ENCODE data around the gene SDC3. TPM values are rescaled to one million over a fixed set of nuclear protein-coding genes. Genes with fewer than 3 reads are reported as not detected.
A peak's percentile ranks its signal among the peaks of the same experiment; 100 is the strongest.

SDC3 gene
- 10 to 100 TPM; 13.8 to 45.7 (median 16.2) TPM for total RNA-seq
- long read RNA-seq, partial matches to known transcripts, result 0 of 4 reads
- long read RNA-seq, other reads (novel, unspliced or antisense), result 4 of 4 reads

DNA sequence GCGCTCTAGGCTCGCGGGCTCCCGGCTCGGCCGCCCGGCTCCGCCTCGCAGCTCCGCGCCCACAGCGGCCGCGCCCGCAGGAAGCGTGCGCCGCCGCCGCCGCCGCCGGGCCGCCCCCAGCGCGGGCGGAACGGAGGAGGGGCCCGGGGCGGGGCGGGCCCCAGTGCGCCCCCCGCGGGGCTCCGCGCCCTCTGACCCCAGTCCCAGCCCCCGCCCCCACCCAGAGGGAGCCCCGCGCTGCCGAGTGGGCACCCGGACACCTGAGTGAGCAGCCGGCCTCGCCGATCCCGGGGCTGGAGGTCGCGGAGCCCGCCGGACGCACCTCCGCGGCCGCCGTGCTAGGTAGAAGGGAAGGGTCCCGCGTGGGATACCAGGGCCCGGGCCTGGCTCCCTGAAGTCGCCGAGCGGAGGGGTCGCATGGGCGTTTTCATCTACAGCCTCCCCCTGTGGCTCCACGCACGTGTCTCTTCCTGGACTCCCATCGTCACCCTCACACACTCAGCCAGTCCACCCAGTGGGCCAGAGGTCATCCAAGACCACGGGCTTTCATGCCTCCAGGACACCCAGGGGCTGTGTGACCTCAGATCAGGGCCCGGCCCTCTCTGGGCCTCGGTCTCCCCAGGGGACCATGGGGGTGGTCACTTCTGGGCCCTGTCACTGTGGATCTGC lies at the start of gene SDC3:
SDC3 (minus strand) TSS at position 63 of the 669 bp plus-strand sequence. CDS start 172 bp downstream, outside the sequence.
- Histone ChIP-seq H3K4me1 (peaks cover 0 to 4% (median 0%) of the 10 kb centered on the region in 4 donors), H3K36me3 (no peaks in the 10 kb centered on the region), H3K9me3 (no peaks in the 10 kb centered on the region), H3K27me3 (no peaks in the 10 kb centered on the region), H3K27ac (peak within 1 kb of the TSS; percentile 4 to 53 (median 20)), H3K4me3 (peak within 1 kb of the TSS; percentile 40 to 48 (median 45))
- WGBS (ENCODE audit: insufficient coverage, low coverage, low lambda C conversion rate, missing lambda C conversion rate), result 0% methylated on average over 1 of the region's 68 CpGs
- TF ChIP-seq, protein P1, sequence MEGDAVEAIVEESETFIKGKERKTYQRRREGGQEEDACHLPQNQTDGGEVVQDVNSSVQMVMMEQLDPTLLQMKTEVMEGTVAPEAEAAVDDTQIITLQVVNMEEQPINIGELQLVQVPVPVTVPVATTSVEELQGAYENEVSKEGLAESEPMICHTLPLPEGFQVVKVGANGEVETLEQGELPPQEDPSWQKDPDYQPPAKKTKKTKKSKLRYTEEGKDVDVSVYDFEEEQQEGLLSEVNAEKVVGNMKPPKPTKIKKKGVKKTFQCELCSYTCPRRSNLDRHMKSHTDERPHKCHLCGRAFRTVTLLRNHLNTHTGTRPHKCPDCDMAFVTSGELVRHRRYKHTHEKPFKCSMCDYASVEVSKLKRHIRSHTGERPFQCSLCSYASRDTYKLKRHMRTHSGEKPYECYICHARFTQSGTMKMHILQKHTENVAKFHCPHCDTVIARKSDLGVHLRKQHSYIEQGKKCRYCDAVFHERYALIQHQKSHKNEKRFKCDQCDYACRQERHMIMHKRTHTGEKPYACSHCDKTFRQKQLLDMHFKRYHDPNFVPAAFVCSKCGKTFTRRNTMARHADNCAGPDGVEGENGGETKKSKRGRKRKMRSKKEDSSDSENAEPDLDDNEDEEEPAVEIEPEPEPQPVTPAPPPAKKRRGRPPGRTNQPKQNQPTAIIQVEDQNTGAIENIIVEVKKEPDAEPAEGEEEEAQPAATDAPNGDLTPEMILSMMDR (IDR thresholded peaks at IDR 0.05), result no peak
- no peak for TF ChIP-seq POLR2A (IDR thresholded peaks at IDR 0.05)
- peak; percentile 44 to 59 (median 53) for ATAC-seq
- peak in 1 of 3 donors; percentile 51 for DNase-seq
- intact Hi-C loops (cut with DNase I), result no loop called here

- Histone ChIP-seq H3K4me1 (no peaks in the 10 kb centered on the region), H3K27ac (no peak overlapping the region), H3K36me3 (peaks cover 10 to 58% (median 20%) of the 10 kb centered on the region in 4 donors), H3K4me3 (no peak overlapping the region), H3K9me3 (no peaks in the 10 kb centered on the region), H3K27me3 (no peaks in the 10 kb centered on the region)
- WGBS (ENCODE audit: insufficient coverage, low coverage, low lambda C conversion rate, missing lambda C conversion rate), result 79% methylated on average over 4 of the region's 4 CpGs
- intact Hi-C loops (cut with DNase I), result no loop called here
- TF ChIP-seq POLR2A (IDR thresholded peaks at IDR 0.05), result no peak
- TF ChIP-seq, protein P1 (IDR thresholded peaks at IDR 0.05), result no peak
- DNase-seq (no peak), ATAC-seq (no peak)
These were observed 49.1 kb upstream of the SDC3 start for GRCh38 chr1:30957560-30958222.

- 38% methylated on average over 1 of the region's 1 CpG for WGBS (ENCODE audit: insufficient coverage, low coverage, low lambda C conversion rate, missing lambda C conversion rate)
- TF ChIP-seq, protein P1 (IDR thresholded peaks at IDR 0.05), result no peak
- no peak for TF ChIP-seq POLR2A (IDR thresholded peaks at IDR 0.05)
- peaks cover 11 to 63% (median 24%) of the 10 kb centered on the region in 4 donors for H3K36me3 ChIP-seq
- DNase-seq, result no peak
- no peaks in the 10 kb centered on the region for H3K27me3 ChIP-seq
- H3K27ac ChIP-seq, result peak overlapping the region in 1 of 3 donors; percentile 3
- no peak for ATAC-seq
- peaks cover 0 to 8% (median 3%) of the 10 kb centered on the region in 4 donors for H3K4me1 ChIP-seq
- H3K9me3 ChIP-seq, result no peaks in the 10 kb centered on the region
- intact Hi-C loops (cut with DNase I), result no loop called here
- H3K4me3 ChIP-seq, result no peak overlapping the region
These were observed 47.0 kb upstream of the SDC3 start for GRCh38 chr1:30955448-30956015.

- WGBS (ENCODE audit: insufficient coverage, low coverage, low lambda C conversion rate, missing lambda C conversion rate), result 91% methylated on average over 9 of the region's 11 CpGs
- DNase-seq, result no peak
- intact Hi-C loops (cut with DNase I), result no loop called here
- TF ChIP-seq POLR2A (IDR thresholded peaks at IDR 0.05), result no peak
- TF ChIP-seq, protein P1 (IDR thresholded peaks at IDR 0.05), result no peak
- H3K27ac ChIP-seq, result no peak overlapping the region
- H3K27me3 ChIP-seq, result no peaks in the 10 kb centered on the region
- no peak overlapping the region for H3K4me3 ChIP-seq
- no peaks in the 10 kb centered on the region for H3K9me3 ChIP-seq
- H3K36me3 ChIP-seq, result peaks cover 11 to 68% (median 23%) of the 10 kb centered on the region in 4 donors
- no peak for ATAC-seq
- peaks cover 0 to 10% (median 3%) of the 10 kb centered on the region in 4 donors for H3K4me1 ChIP-seq
These were observed 45.1 kb upstream of the SDC3 start for GRCh38 chr1:30953685-30954084.

Measured in right lobe of liver (tissue), 6 donors.